ENCODE data around the gene HOXB5.

DNA sequence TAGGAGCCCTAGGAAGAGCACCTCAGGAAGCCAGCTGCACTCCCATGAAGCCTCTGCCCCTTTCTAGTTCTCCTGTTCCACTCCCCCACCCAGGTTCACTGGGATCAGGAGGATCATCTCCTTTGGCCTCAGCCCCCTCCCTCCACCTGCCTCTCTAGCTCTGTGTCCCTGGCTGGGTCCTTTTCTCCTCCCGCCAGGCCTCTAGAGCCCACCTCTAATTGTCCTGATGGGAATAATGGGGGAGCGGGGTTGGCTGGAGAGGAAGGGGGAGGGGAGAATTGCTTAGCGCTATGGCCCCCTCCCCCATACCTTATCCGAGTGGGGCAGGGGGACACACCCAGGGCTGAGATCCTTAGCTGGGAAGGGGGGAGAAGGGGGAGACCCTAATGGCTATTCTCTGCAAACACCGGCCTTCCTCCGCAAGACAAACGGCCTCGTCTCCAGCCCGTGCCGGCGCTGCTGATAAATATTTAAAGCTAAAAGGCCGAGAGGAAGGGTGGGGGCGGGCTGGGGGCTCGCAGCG is 16.2 kb upstream of the HOXB5 start:
- TF ChIP-seq, protein P1, sequence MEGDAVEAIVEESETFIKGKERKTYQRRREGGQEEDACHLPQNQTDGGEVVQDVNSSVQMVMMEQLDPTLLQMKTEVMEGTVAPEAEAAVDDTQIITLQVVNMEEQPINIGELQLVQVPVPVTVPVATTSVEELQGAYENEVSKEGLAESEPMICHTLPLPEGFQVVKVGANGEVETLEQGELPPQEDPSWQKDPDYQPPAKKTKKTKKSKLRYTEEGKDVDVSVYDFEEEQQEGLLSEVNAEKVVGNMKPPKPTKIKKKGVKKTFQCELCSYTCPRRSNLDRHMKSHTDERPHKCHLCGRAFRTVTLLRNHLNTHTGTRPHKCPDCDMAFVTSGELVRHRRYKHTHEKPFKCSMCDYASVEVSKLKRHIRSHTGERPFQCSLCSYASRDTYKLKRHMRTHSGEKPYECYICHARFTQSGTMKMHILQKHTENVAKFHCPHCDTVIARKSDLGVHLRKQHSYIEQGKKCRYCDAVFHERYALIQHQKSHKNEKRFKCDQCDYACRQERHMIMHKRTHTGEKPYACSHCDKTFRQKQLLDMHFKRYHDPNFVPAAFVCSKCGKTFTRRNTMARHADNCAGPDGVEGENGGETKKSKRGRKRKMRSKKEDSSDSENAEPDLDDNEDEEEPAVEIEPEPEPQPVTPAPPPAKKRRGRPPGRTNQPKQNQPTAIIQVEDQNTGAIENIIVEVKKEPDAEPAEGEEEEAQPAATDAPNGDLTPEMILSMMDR (IDR thresholded peaks at IDR 0.05 in 2 of 3, conservative IDR thresholded peaks at IDR 0.05 in 1 of 3; ENCODE audit: borderline replicate concordance in 1 of 3, insufficient read depth in 1 of 3, low read depth in 2 of 3, low read length in 2 of 3), result no peak
- TF ChIP-seq POLR2A (IDR thresholded peaks at IDR 0.05; ENCODE audit: borderline replicate concordance, extremely low read depth, insufficient read depth, insufficient read length) (no peak), POLR2AphosphoS5 (IDR thresholded peaks at IDR 0.05; ENCODE audit: low read depth, low read length) (no peak), SP1 (IDR thresholded peaks at IDR 0.05; ENCODE audit: low read depth) (no peak)
- TF ChIP-seq, protein P2, sequence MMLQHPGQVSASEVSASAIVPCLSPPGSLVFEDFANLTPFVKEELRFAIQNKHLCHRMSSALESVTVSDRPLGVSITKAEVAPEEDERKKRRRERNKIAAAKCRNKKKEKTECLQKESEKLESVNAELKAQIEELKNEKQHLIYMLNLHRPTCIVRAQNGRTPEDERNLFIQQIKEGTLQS (IDR thresholded peaks at IDR 0.05), result no peak
- TF ChIP-seq, protein P3, sequence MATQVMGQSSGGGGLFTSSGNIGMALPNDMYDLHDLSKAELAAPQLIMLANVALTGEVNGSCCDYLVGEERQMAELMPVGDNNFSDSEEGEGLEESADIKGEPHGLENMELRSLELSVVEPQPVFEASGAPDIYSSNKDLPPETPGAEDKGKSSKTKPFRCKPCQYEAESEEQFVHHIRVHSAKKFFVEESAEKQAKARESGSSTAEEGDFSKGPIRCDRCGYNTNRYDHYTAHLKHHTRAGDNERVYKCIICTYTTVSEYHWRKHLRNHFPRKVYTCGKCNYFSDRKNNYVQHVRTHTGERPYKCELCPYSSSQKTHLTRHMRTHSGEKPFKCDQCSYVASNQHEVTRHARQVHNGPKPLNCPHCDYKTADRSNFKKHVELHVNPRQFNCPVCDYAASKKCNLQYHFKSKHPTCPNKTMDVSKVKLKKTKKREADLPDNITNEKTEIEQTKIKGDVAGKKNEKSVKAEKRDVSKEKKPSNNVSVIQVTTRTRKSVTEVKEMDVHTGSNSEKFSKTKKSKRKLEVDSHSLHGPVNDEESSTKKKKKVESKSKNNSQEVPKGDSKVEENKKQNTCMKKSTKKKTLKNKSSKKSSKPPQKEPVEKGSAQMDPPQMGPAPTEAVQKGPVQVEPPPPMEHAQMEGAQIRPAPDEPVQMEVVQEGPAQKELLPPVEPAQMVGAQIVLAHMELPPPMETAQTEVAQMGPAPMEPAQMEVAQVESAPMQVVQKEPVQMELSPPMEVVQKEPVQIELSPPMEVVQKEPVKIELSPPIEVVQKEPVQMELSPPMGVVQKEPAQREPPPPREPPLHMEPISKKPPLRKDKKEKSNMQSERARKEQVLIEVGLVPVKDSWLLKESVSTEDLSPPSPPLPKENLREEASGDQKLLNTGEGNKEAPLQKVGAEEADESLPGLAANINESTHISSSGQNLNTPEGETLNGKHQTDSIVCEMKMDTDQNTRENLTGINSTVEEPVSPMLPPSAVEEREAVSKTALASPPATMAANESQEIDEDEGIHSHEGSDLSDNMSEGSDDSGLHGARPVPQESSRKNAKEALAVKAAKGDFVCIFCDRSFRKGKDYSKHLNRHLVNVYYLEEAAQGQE (IDR thresholded peaks at IDR 0.05; ENCODE audit: low read depth), result no peak

Measured in HCT116 (cell line).